ENCODE data around the gene PRPF39.
"Not testable (repeated sequence)": the region's sequence is repeated elsewhere in the genome, so short reads cannot be mapped to it uniquely, and the experiment has no call there.

Gene PRPF39

DNA sequence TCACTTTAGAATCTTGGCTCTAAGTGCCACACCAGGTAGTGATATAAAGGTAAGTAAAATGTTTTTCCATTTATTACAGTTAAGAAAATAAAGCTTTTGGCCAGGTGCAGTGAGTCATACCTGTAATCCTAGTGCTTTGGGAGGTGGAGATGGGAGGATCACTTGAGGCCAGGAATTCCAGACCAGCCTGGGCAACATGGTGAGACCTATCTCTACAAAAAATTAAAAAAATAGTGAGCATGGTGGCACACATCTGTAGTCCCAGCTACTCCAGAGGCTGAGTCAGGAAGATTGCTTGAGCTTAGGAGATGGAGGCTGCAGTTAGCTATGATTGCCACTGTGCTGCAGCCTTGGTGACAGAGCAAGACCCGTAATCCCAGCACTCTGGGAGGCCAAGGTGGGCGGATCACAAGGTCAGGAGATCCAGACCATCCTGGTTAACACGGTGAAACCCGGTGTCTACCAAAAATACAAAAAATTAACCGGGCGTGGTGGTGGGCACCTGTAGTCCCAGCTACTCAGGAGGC, 56.8 kb downstream of the PRPF39 start:
- DNase-seq: no peak

DNA sequence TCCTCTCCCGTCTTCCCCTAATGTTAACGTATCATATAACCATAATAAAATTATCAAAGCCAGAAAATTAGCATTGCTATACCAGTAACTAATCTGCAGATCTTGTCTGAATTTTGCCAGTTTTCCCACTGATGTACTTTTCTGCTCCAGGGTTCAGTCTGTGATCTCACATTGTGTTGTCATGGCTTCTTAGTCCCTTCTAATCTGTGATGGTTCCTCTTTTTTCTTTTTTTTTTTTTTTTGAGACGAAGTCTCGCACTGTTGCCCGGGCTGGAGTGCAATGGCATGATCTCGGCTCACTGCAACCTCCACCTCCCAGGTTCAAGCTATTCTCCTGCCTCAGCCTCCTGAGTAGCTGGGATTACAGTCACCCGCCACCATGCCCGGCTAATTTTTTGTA, 58.2 kb downstream of the PRPF39 start:
- not testable (repeated sequence) for DNase-seq

DNA sequence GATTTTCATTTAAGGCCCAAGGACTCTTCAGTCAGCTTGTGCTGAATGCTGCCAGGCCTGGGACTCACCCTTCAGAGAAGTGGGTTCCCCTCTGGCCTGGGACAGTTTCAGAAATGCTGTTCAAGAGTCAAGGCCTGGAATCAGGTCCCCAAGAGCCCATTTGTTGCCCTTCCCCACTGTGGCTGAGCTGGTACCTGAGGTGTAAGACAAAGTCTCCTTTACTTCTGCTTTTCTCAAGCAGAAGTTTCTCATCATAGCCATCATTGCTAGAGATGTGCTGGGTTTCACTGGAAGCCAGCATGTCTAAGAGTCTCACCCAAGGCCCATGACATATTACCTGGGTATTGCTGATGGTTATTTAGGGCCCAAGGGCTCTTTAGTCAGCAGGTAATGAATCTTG, 60.7 kb downstream of the PRPF39 start:
- no peak for DNase-seq

DNA sequence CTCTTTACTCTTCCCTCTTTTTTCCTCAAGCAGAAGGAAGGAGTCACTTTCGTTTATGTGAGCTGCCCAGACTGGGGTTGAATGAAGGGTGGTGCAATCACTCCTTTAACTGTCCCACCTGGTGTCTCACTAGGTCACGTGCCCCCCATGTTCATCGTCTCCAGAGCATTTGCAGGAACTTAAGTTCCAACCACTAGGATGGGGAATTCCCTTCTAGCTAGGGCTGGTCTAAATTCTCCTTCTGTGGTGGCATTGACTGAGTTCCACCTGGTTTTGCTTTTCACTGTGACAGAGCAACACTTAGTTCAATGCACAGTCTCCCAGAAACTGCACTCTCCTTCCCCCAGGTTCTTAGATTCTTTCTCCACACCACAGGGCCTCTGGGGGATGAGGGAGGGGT, 61.3 kb downstream of the PRPF39 start:
- DNase-seq: no peak

DNA sequence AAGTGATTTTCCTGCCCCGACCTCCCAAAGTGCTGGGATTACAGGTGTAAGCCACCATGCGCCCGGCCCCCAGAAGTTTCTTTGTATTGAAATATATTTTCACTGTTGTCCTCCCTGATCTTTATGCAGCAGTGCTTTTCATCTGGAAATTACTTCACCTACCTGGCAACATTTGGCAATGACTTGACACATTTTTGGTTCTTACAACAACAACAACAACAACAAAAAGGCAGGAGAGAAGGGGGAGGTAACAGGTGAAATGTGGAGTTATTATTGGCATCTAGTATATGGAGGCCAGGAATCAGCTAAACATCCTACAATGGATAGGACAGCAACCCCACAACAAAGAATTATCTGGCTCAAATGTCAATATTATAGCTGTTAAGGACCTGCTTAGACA, 65.7 kb downstream of the PRPF39 start:
- no peak for DNase-seq

DNA sequence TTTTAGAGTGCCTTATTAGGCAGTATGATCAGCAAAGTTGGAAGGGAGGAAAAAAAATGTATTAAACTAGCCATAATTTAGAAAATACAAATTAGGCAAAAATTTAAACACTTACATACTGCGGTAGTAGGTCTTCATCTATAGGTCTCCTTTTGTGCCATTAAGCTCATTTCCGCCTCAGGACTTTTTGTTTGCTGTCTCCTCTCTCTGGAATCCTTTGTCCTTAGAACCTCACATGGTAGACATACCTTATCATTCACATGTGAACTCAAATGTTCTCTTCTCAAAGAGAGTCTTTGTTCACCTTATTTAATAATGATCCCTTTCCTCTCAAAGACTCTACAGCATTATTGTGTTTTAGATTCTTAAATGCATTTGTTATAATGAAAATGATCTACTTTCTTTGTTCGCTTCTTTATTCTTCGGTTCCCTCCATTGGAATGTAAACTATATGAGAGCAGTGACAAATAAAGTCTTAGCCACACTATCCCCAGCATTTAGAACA, 66.5 kb downstream of the PRPF39 start:
- no peak for DNase-seq

DNA sequence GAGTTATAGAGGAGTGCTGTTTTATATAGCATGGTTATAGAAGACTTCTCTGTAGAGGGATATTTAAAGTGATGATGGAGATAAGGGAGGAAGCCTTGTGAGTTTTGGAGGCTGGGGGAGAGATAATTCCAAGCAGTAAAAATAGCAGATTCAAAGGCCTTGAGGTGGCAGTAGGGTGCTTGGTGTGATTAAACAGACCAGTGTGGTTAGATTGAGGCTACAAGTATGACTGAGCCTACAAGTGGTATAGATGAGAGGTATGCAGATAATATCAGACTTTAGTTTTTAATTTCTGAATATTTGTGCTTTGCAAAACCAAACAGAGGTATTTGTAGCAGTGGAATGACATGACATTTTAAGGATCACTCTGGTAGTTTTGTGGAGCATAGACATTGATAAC, 72.2 kb downstream of the PRPF39 start:
- no peak for DNase-seq

Data from activated CD4-positive, alpha-beta T cell treated with anti-CD3 and anti-CD28 coated beads, Interleukin-2, amount 50 U/mL, for 4 hours (primary cell).